NCI-H1048 (cell line): ENCODE measurements around the gene RAVER1.
A peak's percentile ranks its signal among the peaks of the same experiment; 100 is the strongest.
"Not testable (repeated sequence)": the region's sequence is repeated elsewhere in the genome, so short reads cannot be mapped to it uniquely, and the experiment has no call there.

Experiments used
- DNase-seq: peaks from one replicate; lab custom pipeline; 2025; lab: John Stamatoyannopoulos, UW

Gene RAVER1, protein sequence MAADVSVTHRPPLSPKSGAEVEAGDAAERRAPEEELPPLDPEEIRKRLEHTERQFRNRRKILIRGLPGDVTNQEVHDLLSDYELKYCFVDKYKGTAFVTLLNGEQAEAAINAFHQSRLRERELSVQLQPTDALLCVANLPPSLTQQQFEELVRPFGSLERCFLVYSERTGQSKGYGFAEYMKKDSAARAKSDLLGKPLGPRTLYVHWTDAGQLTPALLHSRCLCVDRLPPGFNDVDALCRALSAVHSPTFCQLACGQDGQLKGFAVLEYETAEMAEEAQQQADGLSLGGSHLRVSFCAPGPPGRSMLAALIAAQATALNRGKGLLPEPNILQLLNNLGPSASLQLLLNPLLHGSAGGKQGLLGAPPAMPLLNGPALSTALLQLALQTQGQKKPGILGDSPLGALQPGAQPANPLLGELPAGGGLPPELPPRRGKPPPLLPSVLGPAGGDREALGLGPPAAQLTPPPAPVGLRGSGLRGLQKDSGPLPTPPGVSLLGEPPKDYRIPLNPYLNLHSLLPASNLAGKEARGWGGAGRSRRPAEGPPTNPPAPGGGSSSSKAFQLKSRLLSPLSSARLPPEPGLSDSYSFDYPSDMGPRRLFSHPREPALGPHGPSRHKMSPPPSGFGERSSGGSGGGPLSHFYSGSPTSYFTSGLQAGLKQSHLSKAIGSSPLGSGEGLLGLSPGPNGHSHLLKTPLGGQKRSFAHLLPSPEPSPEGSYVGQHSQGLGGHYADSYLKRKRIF

DNA sequence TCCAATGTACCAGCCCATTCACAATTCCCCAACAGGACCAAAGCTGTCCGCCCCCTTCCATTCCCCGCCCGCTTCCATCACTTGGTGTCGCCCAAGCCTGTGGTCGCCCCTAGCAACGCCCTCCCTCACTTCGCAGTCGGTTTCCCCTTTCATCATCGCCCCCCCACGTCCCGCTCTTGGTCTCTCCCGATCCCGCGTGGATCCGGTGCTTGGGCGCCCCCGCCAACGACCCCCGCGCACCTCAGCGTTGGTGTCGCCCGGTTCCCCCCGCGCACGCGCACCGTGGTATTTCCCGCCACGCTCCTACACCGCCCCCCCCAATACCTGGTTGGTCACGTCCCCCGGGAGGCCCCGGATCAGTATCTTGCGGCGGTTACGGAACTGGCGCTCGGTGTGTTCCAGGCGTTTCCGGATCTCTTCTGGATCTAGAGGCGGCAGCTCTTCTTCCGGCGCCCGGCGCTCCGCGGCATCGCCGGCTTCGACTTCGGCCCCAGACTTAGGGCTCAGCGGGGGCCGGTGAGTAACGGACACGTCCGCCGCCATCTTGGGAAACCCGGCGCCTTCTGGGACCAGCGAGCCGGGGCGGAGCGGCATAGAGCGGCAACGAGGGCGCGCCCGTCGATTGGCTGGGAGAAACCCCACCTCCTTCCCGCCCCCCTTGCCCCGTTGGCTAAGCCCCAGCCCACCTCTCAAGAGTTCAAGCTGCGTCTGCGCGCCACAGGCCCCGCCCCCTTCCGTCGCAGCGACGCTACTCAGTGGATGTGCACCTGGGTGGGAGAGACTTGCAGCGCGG is at the start of gene RAVER1:
RAVER1 (minus strand) TSS at position 565 of the 793 bp plus-strand sequence; CDS start at position 543, 22 bp downstream.
- DNase-seq, result peak; percentile 87

DNA sequence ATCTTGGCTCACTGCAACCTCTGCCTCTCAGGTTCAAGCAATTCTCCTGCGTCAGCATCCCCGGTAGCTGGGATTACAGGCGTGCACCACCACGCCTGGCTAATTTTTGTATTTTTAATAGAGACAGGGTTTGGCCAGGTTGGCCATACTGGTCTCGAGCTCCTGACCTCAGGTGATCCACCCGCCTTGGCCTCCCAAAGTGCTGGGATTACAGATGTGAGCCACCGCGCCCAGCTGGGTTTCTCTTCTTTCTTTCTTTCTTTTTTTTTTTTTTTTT is 49.8 kb upstream of the RAVER1 start:
- not testable (repeated sequence) for DNase-seq

DNA sequence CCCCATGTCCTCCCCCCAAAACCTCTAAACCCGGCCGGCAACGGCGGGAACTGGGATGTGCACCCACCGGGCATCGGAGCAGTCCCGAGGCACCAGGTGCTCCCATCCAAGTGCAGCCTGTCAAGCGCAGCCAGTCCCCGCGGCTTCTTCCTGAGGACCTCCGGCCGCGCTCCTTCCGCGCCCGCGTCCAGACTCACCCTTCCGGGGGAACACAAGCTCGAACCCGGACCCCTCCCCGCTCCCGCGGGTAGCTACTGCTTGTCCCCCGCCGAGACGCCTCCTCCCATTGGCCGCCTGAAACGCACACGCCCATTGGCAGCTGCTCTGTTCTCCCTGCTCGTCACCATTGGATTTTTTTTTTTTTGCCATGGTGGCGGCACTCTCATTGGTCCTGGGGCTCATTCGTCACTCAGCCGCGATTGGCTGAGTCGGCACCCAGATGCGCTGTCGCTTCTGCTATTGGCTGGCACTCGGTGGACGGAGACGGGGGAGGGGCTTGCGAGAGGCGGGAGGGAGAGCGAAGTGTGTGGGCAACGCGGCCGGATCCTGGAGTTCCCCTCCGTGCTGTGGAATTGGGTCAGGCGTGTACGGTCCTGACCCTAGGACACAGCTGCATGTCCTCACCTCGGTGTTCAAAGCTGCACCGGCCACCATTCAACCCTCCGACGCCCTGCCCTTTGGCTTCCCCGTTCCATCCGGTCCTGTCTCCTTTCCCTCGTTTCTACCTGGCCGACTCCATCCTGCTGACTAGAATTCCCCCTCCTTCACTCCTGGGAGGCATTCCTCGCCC is 47.2 kb upstream of the RAVER1 start, which contains the start of gene TYK2:
TYK2 (minus strand) TSS at position 260 of the 790 bp plus-strand sequence. CDS start 2,166 bp downstream, outside the sequence.
- peak; percentile 94 for DNase-seq

DNA sequence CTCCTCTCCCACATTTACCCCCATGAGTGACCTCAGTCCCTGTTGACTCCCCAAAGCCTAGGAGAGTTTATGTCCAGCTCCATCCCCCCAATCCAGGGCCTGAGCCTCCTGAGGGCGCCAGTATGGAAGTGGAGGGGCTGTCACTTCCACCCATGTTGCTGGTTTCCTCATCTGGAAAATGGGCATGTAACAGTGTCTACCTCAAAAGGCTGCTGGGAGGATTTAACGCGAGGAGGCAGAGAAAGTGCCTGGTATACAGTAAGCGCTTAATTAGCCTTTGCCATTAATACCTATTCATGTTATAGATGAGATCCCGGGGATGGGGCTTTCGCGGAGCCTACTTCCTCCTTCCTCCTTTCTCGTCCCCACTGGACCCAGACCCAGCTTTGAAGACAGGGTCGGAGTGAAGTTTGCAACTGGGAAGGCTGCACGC is 46.6 kb upstream of the RAVER1 start:
- no peak for DNase-seq

DNA sequence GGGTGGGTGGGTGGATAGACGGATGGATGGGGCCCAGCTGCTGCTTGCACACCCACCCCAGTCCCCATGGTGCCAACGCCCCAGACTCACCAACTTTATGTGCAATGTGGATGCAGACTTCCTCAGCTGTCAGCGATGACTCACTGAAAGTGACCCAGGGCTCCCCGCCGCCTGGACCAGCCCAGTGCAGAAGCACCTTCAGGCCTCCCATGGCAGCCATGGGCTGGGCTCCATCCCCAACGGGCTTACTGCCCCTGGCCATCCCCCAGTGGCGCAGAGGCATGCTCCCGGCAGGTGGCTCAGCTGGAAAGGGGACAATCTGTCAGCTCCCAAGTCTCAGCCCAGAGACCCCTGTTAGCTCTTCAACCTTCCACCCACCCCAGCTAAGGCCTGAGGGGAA is 44.8 kb upstream of the RAVER1 start:
- DNase-seq, result no peak

DNA sequence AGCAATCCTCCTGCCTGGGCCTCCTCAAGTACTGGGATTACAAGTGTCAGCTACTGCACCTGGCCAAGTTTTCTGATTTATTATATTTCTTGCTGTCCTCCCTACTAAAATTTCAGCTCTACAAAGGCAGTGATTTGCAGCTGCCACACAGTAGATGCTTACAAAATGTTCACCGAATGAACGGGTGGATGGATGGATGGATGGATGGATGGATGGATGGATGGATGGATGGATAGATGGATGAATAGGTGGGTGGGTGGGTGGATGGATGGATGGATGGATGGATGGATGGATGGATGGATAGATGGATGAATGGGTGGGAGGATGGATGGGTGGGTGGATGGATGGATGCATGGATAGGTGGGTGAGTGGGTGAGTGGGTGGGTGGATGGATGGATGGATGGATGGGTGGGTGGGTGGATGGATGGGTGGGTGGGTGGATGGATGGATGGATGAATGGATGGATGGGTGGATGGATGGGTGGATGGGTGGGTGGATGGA is 43.9 kb upstream of the RAVER1 start:
- not testable (repeated sequence) for DNase-seq

DNA sequence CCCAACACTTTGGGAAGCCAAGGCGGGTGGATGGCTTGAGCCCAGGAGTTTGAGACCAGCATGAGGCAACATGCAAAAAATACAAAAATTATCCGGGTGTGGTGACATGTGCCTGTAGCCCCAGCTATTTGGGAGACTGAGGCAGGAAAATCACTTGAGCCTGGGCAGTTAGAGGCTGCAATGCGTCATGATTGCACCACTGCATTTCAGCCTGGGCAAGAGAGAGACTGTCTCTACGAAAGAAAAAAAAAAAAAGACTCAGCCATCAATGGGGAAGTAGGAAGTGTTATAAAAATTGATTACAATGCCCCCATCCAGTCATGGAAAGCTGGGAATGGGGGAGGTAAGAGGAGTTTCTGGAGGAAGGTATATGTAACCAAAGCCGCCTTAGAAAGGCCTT is 41.6 kb upstream of the RAVER1 start:
- DNase-seq, result no peak

DNA sequence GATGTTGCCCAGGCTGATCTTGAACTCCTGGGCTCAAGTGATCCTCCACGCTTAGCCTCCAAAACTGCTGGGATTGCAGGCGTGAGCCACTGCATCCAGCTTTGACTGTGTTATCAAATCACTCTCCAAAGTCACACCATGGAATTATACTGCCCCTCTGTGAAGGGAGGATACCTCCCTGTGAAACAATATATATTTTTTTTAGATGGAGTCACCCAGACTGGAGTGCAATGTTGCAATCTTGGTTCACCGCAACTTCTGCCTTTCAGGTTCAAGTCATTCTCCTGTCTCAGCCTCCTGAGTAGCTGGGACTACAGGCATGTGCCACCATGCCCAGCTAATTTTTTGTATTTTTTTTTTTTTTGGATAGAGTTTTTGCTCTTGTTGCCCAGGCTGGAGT is 39.4 kb upstream of the RAVER1 start:
- no peak for DNase-seq

DNA sequence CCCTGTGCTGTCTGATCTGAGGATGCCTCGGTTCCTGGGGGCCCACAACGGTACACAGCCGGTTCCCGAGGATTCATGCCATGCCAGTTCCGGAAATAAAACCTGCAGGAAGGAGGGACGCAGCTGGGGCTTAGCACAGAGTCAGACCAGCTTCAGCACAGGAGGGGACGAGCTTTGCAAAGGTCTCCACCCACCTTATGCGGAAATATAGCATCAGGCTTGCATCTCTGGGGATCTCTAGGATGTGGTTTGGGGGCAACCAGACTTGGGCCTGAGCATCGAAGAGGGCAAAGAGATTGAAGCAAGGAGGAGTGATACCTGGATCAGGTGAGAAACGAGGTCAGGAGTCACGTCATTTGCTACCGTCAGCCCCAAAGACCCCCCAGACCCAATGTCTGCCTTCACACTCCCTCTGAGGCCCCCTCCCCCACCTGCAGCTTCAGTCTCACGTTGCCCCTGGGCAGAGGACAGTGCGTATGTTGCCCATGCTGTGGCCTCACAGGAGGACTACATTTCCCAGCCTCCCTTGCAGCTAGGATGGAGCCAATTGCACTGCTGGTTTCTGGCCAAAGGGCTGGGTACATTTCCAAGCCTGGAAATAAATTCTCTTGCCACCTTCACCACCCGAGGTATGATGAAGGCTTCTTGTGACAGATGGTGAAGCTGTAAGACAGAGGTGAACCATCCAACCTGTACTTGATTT is 34.9 kb upstream of the RAVER1 start:
- no peak for DNase-seq

DNA sequence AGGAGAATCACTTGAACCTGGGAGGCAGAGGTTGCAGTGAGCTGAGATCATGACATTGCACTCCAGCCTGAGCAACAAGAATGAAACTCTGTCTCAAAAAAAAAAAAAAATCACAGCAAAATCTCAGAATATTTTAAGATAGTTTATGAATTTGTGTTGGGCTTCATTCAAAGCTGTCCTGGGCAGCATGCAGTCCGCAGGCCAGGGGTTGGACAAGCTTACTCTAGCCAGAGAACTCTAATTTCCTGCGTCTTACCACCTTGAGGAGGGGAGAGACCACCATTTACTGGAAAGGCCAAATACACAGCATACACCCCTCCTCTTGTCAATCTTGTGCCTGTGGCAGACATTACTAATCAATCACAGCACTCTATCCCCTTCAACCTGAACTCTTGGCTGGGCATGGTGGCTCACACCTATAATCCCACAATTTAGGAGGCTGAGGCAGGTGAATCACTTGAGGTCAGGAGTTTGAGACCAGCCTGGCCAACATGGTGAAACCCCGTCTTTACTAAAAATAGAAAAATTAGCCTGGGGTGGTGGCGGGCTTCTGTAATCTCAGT is 33.7 kb upstream of the RAVER1 start:
- not testable (repeated sequence) for DNase-seq

DNA sequence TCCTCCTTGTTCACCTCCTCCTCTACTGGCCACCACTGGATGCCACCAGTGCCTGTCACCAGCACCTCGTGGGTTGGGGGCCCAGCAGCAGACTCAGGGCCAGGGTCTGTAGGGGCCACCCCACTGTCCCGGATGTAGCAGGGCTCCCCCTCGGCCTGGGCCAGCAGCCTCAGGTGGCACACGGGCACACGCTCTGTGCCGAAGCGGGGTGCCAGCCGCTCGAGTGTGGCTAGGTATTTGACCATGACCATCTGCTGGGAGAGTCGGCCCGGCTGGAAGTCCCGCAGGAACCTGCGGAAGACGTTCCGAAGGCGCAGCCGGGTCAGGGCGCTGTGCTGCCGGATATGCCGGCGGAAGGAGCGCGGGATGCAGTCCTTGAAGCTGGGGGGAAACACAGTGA is 32.2 kb upstream of the RAVER1 start:
- no peak for DNase-seq

DNA sequence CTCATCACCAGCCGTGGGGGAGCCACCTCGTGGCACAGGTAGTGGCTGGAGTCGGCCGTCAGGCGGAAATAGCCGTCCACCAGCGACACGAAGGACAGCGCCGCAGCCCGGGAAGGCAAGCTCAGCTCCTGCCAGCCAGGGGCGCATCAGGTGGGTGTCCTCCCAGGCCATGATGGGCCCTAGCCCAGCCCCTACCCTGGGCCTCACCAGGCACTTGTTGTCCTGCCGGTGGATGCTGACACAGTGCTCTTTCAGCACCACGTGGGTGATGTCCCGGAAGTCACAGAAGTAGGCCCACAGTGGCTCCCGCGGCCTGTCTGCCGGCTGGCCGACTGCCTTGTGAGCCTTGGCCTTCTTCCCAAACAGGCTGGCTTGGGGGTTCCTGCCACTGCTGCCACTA is 31.3 kb upstream of the RAVER1 start:
- DNase-seq, result no peak

DNA sequence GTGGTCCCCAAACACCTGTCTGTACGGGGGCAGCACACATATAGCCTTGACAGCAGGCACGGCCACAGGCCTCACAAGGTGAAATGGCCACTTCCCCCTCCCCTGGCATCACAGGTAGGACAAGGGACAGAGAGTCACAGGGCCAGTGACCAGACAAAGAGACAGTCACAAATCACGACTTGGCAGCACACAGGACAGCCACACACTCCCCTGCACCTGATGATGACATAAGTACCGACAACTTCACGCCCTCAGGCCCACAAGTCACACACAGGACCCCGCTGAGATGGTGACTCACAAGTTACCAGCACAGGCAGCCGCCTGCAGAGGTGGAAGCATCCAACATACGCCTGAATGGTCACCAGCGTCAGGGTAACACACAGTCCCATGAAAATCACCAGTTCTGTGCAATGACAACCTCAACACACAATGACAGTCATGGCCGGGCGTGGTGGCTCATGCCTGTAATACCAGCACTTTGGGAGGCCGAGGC is 30.5 kb upstream of the RAVER1 start:
- DNase-seq, result no peak

DNA sequence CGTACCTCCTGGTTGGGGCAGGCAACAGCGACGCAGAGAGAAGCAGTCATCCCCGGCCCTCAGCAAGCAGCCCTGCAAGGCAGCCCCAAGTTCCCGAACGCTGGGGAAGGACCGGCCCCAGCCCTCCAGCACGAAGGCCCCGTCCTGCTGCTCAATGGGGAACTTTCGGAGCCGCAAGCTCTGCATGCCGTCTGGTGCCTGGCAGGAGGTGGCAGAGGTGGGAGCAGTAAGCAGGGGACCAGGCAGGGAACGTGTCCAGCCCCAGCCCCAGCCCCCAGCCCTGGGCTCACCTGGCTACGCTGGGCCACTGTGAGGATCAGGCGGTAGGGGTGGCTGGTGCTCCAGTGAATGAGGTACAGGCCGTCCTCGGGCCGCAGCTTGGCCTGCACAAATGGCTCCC is 28.9 kb upstream of the RAVER1 start:
- DNase-seq, result no peak

DNA sequence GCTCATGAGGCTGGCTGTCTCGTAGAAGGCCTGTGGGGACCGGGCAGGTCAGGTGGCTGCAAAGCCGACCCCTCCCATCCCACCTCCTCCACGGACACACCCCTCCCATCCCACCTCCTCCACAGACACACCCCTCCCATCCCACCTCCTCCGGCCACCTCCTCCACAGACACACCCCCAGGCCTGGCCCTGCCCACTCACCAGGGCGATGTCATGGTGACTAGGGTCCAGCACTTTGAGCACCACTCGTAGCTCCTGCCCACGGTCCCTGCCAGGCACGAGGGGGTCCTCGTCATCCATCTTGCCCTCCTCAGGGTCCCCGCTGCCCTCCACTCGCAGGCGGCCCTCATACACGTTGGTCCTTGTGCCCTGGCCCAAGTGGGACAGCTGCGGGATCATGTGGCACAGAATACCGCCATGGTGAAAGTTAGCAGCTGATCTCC is 28.3 kb upstream of the RAVER1 start:
- no peak for DNase-seq

DNA sequence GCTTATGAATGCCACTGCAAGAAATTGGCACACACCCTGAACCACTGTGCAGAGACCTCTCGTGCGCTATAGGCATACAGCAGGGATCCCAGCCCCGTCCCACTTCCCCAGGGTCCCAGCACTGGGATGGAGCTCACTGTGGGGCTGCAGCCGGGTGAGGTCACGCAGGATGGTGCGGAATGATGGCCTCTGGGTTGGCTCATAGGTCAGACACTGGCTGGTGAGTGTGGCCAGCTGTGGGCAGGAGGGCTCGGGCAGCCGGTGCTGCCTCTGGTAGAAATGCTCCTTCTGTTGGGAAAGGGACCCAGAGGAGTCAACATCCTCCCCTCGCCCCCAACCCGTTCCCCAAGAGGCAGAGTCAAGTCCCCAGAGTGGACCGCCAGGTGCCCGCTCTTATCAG is 23.1 kb upstream of the RAVER1 start:
- DNase-seq, result no peak

DNA sequence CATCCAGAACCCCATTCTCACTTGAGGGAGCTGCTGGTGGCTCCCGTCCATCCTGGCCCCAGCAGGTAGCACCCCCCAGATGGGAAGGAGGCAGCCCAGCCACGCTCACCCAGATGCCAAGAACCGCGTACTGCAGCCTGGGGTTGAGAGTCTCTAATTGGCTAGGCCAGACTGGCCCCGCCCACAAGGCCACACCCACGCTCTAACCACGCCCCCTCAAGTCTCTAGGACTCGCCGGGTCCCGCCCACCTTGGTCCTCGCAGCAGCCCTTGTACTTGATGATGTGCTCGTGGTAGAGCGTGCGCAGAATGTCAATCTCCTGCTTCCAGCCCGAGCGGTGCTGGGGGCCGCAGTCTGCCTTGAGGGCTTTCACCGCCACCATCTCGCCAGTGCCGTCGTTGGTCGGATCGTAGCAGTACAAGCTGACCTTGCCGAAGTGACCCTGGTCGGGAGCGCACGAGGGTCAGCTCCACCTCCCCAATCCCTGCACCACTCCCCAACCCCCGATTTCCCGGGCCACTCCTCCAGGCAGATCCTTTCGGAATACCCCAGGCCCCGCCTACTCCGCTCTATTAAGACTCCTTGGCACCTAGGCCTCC is 20.6 kb upstream of the RAVER1 start:
- DNase-seq, result peak; percentile 55

DNA sequence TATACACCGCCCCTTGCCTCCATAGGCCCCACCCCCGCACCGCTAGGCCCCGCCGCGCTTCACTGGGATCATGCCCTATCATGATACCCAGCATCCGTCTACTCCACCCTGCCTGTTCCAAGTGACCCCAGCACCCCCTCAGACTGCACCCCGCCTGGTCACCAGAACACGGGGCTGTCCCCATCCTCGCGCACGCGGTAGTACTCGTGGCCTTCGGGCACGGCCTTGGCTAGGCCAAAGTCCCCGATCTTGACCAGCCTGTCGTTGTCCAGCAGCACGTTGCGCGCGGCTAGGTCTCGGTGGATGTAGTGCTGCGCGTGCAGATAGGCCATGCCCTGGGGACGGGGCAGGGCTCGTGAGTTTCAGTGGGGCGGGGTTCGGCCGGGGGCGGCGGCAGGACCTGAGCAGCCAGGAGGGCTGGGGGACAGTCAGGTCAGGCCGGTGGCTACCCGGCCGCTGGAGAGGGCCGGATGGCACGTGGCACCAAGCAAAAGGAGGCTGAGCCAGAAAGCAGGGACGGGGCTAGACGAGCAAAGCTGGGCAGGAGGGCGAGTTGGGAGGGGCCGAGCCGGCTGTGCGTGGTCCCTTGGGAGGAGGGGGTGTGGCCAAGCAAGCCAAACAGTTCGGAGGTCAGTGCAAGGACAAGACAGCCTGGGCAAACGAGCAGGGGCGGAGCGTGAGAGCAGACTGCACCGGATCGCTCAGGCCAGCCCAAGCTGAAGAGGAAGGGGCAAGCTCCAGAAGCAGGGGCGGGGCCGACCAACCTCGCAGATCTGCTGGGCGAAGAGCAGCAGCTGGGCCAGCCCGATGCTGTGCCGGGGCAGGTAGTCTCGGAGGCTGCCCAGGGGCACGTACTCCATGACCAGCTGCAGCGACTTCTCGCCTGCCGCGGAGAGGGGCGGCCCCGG is 19.7 kb upstream of the RAVER1 start:
- DNase-seq, result no peak

DNA sequence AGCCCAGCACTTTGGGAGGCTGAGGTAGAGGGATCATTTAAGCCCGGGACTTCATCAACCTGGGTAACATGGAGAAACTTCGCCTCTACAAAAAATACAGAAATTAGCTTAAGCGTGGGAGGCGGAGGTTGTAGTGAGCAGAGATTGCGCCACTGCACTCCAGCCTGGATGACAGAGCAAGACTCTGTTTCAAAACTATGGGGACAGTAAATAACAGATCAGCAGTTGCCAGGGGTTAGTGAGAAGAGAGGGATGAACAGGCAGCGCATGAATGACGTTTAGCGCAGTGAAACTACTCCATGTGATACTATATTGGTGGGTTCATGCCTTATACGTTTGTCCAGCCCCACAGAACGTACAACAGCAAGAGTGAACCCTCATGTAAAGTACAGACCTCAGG is 13.2 kb upstream of the RAVER1 start:
- DNase-seq, result no peak
